Measurements from ENCODE around the gene KIAA0825.

- TF ChIP-seq CTCF (IDR thresholded peaks at IDR 0.05; ENCODE audit: borderline replicate concordance, extremely low read depth, low read length, poor library complexity, severe bottlenecking), result no peak
- no peak for TF ChIP-seq EZH2 (IDR thresholded peaks at IDR 0.05; ENCODE audit: borderline replicate concordance, low read depth, low read length, severe bottlenecking)
Measured at GRCh38 chr5:94223235-94223634, 395.2 kb downstream of the KIAA0825 start.
